Cardiac fibroblast (primary cell): ENCODE results near the gene RPS28.

Experiments
- DNase-seq, 2 donors: peaks; one replicate each; pipeline versions ENCODE4 v3.0.0 to v3.0.0-alpha.2; 2010; ENCODE audit warnings: low read depth in 2 of 2
- H3K4me3 ChIP-seq, 2 donors: replicated peaks in 1 of 2; 1 replicate in 1 of 2; 2 replicates in 1 of 2; pipeline ENCODE4 v1.5.1; 2011; ENCODE audit warnings: low read depth in 2 of 2, low read length in 2 of 2, mild to moderate bottlenecking in 2 of 2, moderate library complexity in 1 of 2
- CTCF ChIP-seq: IDR thresholded peaks from one replicate; pipeline ENCODE4 v1.5.1; 2011; ENCODE audit warnings: low read depth, mild to moderate bottlenecking, low read length, inconsistent platforms

RPS28 gene

GRCh38 chr19:8370176-8371010 is 49.1 kb downstream of the RPS28 start:
- DNase-seq: peak in 1 of 2 donors; percentile 56
- no peak overlapping the region for H3K4me3 ChIP-seq
- no peak for TF ChIP-seq CTCF

GRCh38 chr19:8371011-8371804 is 49.9 kb downstream of the RPS28 start:
- DNase-seq: no peak
- H3K4me3 ChIP-seq: no peak overlapping the region
- no peak for TF ChIP-seq CTCF
